Liver (tissue), 9 donors: Measurements from ENCODE around the gene ATP6V0A4. TPM values are rescaled to one million over a fixed set of nuclear protein-coding genes. Genes with fewer than 3 reads are reported as not detected.

Experiments
- DNase-seq: peaks from one replicate; pipeline ENCODE4 v3.0.0-alpha.2; 2017; ENCODE audit warnings: low spot score
- H3K27ac ChIP-seq, 2 donors: one replicate each; pipeline ENCODE4 v1.7.0; 2013; ENCODE audit warnings: inconsistent platforms in 2 of 2, low read length in 2 of 2, control low read depth in 1 of 2, low read depth in 1 of 2, mild to moderate bottlenecking in 1 of 2
- H3K27me3 ChIP-seq, 4 donors: one replicate each; pipeline versions ENCODE4 v1.6.1 to v1.7.0; 2013; ENCODE audit warnings: low read length in 3 of 4, inconsistent platforms in 1 of 4, mild to moderate bottlenecking in 1 of 4, moderate library complexity in 1 of 4; ENCODE audit not compliant: control insufficient read depth in 4 of 4, insufficient read depth in 4 of 4
- H3K36me3 ChIP-seq, 4 donors: one replicate each; pipeline versions ENCODE4 v1.6.1 to v1.7.0; 2013; ENCODE audit warnings: low read length in 3 of 4, mild to moderate bottlenecking in 3 of 4, low read depth in 1 of 4, moderate library complexity in 1 of 4; ENCODE audit not compliant: control insufficient read depth in 4 of 4, insufficient read depth in 3 of 4
- H3K4me1 ChIP-seq, 4 donors: one replicate each; pipeline versions ENCODE4 v1.6.1 to v1.7.0; 2013; ENCODE audit warnings: low read length in 3 of 4, mild to moderate bottlenecking in 3 of 4, moderate library complexity in 1 of 4; ENCODE audit not compliant: control insufficient read depth in 4 of 4, insufficient read depth in 4 of 4
- H3K4me3 ChIP-seq, 3 donors: one replicate each; pipeline versions ENCODE4 v1.6.1 to v1.7.0; 2013; ENCODE audit warnings: low read length in 3 of 3, control low read depth in 1 of 3, low read depth in 1 of 3, mild to moderate bottlenecking in 1 of 3
- H3K9ac ChIP-seq, 2 donors: one replicate each; pipeline ENCODE4 v1.7.0; 2013; ENCODE audit warnings: low read length in 2 of 2, mild to moderate bottlenecking in 2 of 2, moderate library complexity in 2 of 2, control low read depth in 1 of 2, low read depth in 1 of 2
- H3K9me3 ChIP-seq, 4 donors: one replicate each; pipeline versions ENCODE4 v1.6.1 to v1.7.0; 2013; ENCODE audit warnings: low read length in 3 of 4; ENCODE audit not compliant: control insufficient read depth in 4 of 4
- EGR1 ChIP-seq, 2 donors: IDR thresholded peaks; 2 replicates each; pipeline ENCODE4 v1.6.1; 2016 to 2018; ENCODE audit warnings: antibody characterized with exemption in 2 of 2, low read depth in 2 of 2
- FOXA1 ChIP-seq: IDR thresholded peaks from 2 replicates; pipeline ENCODE4 v1.6.1; 2016; ENCODE audit warnings: antibody characterized with exemption
- FOXA2 ChIP-seq: IDR thresholded peaks from 2 replicates; pipeline ENCODE4 v1.6.1; 2016; ENCODE audit warnings: antibody characterized with exemption
- GABPA ChIP-seq, 2 donors: IDR thresholded peaks in 1 of 2; conservative IDR thresholded peaks in 1 of 2; 2 replicates each; pipeline ENCODE4 v1.6.1; 2016; ENCODE audit warnings: antibody characterized with exemption in 2 of 2, mild to moderate bottlenecking in 1 of 2, moderate library complexity in 1 of 2
- HNF4A ChIP-seq, 2 donors: conservative IDR thresholded peaks; 2 replicates each; pipeline ENCODE4 v1.6.1; 2016; ENCODE audit warnings: antibody characterized with exemption in 2 of 2, mild to moderate bottlenecking in 2 of 2
- HNF4G ChIP-seq: IDR thresholded peaks from 2 replicates; pipeline ENCODE4 v1.6.1; 2016; ENCODE audit warnings: antibody characterized with exemption
- JUND ChIP-seq, 2 donors: IDR thresholded peaks; 2 replicates each; pipeline ENCODE4 v1.6.1; 2016; ENCODE audit warnings: antibody characterized with exemption in 2 of 2
- NR2F2 ChIP-seq: IDR thresholded peaks from 2 replicates; pipeline ENCODE4 v1.6.1; 2016; ENCODE audit warnings: antibody characterized with exemption
- RAD21 ChIP-seq, 2 donors: IDR thresholded peaks; 2 replicates each; pipeline ENCODE4 v1.6.1; 2016; ENCODE audit warnings: antibody characterized with exemption in 2 of 2, mild to moderate bottlenecking in 2 of 2
- RXRA ChIP-seq, 2 donors: IDR thresholded peaks; 2 replicates each; pipeline ENCODE4 v1.6.1; 2017 to 2018; ENCODE audit warnings: antibody characterized with exemption in 2 of 2, mild to moderate bottlenecking in 1 of 2
- SP1 ChIP-seq: IDR thresholded peaks from 2 replicates; pipeline ENCODE4 v1.6.1; 2018; ENCODE audit warnings: antibody characterized with exemption, mild to moderate bottlenecking
- TAF1 ChIP-seq: conservative IDR thresholded peaks from 2 replicates; pipeline ENCODE4 v1.6.1; 2016; ENCODE audit warnings: antibody characterized with exemption, mild to moderate bottlenecking
- YY1 ChIP-seq: IDR thresholded peaks from 2 replicates; pipeline ENCODE4 v1.6.1; 2016; ENCODE audit warnings: antibody characterized with exemption, mild to moderate bottlenecking
- WGBS: extraction: QIAGEN DNeasy Blood & Tissue Kit; methylation state at CpG from one replicate; pipeline ENCODE4 v1.1.7; 2013; 5-methylcytosine and 5-hydroxymethylcytosine counted together
- polyA plus RNA-seq, 2 donors: library from polyadenylated mRNA; stranded (reverse) in 1 of 2; unstranded in 1 of 2; fragments of 200-250 nt in 1 of 2; fragments of >200 nt in 1 of 2; fragmentation: Nextera tagmentation in 1 of 2; extraction: Ambion mirVana in 1 of 2; gene quantifications; one replicate each; pipeline versions ENCODE4 v1.2.1 to v1.2.3, GENCODE V29; 2013 to 2015
- total RNA-seq, 2 donors: library from RNA; depleted of rRNA; stranded (reverse); fragments of >200 nt; gene quantifications; one replicate each; pipeline ENCODE4 v1.2.3, GENCODE V29; 2014
- TF ChIP-seq, protein P1 (sequence below): IDR thresholded peaks from 2 replicates; pipeline ENCODE4 v1.6.1; 2016; ENCODE audit warnings: antibody characterized with exemption
- TF ChIP-seq, protein P2 (sequence below): IDR thresholded peaks from 2 replicates; pipeline ENCODE4 v1.6.1; 2016; ENCODE audit warnings: antibody characterized with exemption
- TF ChIP-seq, protein P3 (sequence below): IDR thresholded peaks from 2 replicates; pipeline ENCODE4 v1.6.1; 2016; ENCODE audit warnings: antibody characterized with exemption, mild to moderate bottlenecking
- TF ChIP-seq, protein P4 (sequence below): IDR thresholded peaks from 2 replicates; pipeline ENCODE4 v1.6.1; 2016; ENCODE audit warnings: antibody characterized with exemption
- TF ChIP-seq, protein P5 (sequence below): fragments of 150-350 bp; IDR thresholded peaks from 2 replicates; pipeline ENCODE4 v1.5.1; 2017; ENCODE audit warnings: improper control_type of control experiment, low read depth, low read length; ENCODE audit not compliant: missing input control
- donor health status: healthy.
- donor health status: healthy.
- donor health status: healthy.
- donor health status: healthy.
- donor health status: healthy.

Gene ATP6V0A4
- total and polyA plus RNA-seq, 4 donors: not detected

DNA sequence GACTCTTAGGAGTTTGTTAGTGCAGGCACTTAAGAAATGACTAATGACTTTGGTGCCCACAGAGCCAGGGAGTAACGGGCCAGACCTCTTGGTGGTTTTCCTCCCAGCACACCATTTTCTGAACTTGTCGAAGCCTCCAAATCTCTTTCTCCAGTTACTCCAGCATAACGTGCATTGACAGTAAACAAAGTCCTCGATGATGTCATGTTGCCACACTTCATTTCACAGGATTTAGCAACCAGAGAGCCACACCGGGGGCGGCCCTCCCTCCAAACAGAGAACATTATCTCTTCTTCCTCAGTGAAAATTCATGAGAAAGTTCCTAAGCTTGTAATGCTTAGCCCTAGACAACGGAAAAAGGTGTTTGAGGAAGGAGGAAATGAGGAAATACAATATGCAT, 92.8 kb downstream of the ATP6V0A4 start:
- H3K36me3 ChIP-seq: no peaks in the 10 kb centered on the region
- WGBS: 49% methylated on average over 7 of the region's 7 CpGs
- TF ChIP-seq JUND (IDR thresholded peaks at IDR 0.05) (no peak), HNF4G (no peak), TAF1 (no peak), NR2F2 (no peak), FOXA1 (no peak), FOXA2 (no peak), SP1 (no peak), EGR1 (IDR thresholded peaks at IDR 0.05; ENCODE audit: low read depth in 2 of 2) (no peak), RXRA (IDR thresholded peaks at IDR 0.05) (no peak), RAD21 (IDR thresholded peaks at IDR 0.05) (no peak), YY1 (no peak), HNF4A (conservative IDR thresholded peaks at IDR 0.05) (no peak), GABPA (IDR thresholded peaks at IDR 0.05 in 1 of 2, conservative IDR thresholded peaks at IDR 0.05 in 1 of 2) (no peak)
- TF ChIP-seq, protein P1, sequence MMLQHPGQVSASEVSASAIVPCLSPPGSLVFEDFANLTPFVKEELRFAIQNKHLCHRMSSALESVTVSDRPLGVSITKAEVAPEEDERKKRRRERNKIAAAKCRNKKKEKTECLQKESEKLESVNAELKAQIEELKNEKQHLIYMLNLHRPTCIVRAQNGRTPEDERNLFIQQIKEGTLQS: no peak
- TF ChIP-seq, protein P2, sequence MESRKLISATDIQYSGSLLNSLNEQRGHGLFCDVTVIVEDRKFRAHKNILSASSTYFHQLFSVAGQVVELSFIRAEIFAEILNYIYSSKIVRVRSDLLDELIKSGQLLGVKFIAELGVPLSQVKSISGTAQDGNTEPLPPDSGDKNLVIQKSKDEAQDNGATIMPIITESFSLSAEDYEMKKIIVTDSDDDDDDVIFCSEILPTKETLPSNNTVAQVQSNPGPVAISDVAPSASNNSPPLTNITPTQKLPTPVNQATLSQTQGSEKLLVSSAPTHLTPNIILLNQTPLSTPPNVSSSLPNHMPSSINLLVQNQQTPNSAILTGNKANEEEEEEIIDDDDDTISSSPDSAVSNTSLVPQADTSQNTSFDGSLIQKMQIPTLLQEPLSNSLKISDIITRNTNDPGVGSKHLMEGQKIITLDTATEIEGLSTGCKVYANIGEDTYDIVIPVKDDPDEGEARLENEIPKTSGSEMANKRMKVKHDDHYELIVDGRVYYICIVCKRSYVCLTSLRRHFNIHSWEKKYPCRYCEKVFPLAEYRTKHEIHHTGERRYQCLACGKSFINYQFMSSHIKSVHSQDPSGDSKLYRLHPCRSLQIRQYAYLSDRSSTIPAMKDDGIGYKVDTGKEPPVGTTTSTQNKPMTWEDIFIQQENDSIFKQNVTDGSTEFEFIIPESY: no peak
- TF ChIP-seq, protein P3, sequence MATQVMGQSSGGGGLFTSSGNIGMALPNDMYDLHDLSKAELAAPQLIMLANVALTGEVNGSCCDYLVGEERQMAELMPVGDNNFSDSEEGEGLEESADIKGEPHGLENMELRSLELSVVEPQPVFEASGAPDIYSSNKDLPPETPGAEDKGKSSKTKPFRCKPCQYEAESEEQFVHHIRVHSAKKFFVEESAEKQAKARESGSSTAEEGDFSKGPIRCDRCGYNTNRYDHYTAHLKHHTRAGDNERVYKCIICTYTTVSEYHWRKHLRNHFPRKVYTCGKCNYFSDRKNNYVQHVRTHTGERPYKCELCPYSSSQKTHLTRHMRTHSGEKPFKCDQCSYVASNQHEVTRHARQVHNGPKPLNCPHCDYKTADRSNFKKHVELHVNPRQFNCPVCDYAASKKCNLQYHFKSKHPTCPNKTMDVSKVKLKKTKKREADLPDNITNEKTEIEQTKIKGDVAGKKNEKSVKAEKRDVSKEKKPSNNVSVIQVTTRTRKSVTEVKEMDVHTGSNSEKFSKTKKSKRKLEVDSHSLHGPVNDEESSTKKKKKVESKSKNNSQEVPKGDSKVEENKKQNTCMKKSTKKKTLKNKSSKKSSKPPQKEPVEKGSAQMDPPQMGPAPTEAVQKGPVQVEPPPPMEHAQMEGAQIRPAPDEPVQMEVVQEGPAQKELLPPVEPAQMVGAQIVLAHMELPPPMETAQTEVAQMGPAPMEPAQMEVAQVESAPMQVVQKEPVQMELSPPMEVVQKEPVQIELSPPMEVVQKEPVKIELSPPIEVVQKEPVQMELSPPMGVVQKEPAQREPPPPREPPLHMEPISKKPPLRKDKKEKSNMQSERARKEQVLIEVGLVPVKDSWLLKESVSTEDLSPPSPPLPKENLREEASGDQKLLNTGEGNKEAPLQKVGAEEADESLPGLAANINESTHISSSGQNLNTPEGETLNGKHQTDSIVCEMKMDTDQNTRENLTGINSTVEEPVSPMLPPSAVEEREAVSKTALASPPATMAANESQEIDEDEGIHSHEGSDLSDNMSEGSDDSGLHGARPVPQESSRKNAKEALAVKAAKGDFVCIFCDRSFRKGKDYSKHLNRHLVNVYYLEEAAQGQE: no peak
- TF ChIP-seq, protein P4, sequence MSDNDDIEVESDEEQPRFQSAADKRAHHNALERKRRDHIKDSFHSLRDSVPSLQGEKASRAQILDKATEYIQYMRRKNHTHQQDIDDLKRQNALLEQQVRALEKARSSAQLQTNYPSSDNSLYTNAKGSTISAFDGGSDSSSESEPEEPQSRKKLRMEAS: no peak
- TF ChIP-seq, protein P5, sequence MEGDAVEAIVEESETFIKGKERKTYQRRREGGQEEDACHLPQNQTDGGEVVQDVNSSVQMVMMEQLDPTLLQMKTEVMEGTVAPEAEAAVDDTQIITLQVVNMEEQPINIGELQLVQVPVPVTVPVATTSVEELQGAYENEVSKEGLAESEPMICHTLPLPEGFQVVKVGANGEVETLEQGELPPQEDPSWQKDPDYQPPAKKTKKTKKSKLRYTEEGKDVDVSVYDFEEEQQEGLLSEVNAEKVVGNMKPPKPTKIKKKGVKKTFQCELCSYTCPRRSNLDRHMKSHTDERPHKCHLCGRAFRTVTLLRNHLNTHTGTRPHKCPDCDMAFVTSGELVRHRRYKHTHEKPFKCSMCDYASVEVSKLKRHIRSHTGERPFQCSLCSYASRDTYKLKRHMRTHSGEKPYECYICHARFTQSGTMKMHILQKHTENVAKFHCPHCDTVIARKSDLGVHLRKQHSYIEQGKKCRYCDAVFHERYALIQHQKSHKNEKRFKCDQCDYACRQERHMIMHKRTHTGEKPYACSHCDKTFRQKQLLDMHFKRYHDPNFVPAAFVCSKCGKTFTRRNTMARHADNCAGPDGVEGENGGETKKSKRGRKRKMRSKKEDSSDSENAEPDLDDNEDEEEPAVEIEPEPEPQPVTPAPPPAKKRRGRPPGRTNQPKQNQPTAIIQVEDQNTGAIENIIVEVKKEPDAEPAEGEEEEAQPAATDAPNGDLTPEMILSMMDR: no peak
- H3K9ac ChIP-seq: no peak overlapping the region
- no peak for DNase-seq
- no peaks in the 10 kb centered on the region for H3K9me3 ChIP-seq
- H3K4me3 ChIP-seq: no peak overlapping the region
- no peaks in the 10 kb centered on the region for H3K4me1 ChIP-seq
- H3K27me3 ChIP-seq: no peaks in the 10 kb centered on the region
- H3K27ac ChIP-seq: no peak overlapping the region
